NAMALWA (cell line): Measurements from ENCODE around the gene TECPR1.

ENCODE experiments used
- DNase-seq: peaks from one replicate; pipeline ENCODE4 v3.0.0-alpha.2; 2015; ENCODE audit warnings: low spot score

Gene TECPR1

DNA sequence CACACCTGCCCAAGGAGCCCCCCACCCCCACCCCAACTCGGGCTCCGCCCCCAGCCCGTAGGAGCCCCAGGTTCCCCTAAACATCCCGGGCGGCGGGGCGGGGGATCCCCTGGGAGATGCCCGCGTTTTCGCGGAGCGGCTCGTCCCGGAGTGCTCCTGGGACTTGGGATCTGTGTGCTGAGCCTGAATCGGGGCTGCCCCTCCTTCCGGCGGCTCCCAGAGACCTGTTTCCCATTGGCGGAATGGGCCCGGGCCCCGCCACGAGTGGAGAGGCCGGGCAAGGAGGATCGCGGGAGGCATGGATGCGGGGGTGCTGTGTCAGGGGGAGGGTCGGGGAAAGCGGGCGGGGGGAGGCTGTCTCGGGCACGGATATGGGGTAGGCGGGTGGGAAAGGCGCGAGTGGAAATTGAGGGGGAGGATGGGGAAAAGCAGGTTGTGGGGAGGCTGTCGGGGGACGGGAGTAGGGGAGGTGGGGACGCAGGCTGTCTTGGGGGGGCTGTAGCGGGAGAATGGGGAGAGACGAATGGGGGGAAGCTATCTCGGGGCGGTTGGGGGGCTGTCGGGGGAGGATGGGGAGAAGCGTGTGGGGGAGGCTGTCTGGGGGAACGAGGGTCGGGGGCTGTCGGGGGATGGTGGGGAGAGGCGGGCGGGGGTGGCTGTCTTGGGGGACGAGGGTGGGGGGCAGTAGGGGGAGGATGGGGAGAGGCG lies 41.4 kb downstream of the TECPR1 start:
- no peak for DNase-seq

DNA sequence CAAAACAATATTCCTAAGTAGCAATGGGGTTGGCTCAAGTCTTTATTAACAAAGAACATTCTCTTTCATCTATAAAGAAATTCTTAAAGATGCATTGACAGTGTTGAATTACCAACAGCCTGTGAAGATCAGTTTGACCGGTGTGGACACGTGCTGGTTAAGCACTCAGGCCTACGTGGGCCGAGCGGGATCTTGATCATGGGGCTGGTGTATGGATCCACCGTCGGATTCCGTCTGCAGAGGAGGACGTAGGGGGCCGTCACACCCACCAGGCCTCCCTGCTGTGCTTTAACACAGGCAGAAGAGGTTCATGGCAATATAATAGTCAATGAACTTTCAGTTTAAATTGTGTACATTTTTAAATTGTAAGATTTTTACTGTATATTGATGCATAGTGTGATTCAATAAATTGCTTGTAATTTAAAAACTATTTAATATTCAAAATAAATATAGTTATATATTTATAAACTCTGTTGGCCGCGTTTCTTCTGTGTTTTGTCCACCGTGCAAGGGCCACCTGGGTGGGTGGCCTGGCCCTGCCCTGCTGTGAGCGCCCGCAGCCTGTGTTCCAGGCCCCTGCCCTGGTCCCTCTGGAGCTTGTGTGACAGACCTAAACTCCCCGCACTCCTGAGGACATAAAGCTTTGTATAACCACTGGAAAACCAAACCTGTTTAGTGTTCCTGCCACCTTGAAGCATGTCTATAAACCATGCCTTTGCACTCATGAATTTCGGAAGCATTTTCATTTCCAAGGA lies 42.7 kb downstream of the TECPR1 start:
- no peak for DNase-seq

DNA sequence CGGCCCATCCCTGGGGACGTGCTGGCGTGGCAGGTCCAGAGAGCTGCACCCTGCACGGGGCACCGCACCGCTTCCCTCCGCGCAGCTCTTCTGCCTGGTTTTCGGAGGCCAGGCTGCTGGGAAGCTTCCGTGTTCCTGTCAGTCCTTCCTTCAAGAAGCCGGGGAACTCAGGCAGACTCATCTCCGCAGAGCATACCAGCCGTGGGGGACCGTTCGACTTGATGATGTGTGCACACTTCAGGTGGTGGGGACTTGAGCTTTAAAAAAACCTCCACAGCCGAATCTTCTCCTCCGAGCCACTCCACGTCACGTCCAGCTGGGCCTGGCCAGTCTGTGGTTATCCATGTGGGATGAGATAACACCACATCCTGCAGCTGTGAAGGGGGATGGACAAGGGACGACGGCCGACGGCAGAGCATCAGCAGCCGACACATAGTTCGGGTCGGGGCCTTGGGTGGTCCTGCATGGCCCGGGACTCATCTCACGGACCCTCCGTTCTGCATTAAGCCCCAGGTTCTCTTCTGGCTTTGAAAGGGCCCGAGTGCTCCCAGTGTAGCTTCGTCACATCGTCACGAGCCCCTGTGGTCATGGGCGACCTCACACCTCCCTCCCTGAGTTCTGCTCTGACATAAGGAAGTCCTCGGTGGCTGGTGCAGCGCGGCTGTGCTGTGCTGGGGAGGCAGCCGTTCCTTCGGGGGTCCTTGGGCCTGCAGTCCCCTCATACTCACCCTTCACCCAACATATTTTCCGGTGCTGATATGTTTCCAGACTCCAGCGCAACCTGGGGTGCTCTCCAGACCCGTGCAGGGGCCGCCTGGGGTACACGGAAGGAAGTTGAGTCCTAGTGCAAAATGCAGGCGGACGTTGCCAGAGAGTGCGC lies 45.3 kb downstream of the TECPR1 start:
- DNase-seq, result no peak

DNA sequence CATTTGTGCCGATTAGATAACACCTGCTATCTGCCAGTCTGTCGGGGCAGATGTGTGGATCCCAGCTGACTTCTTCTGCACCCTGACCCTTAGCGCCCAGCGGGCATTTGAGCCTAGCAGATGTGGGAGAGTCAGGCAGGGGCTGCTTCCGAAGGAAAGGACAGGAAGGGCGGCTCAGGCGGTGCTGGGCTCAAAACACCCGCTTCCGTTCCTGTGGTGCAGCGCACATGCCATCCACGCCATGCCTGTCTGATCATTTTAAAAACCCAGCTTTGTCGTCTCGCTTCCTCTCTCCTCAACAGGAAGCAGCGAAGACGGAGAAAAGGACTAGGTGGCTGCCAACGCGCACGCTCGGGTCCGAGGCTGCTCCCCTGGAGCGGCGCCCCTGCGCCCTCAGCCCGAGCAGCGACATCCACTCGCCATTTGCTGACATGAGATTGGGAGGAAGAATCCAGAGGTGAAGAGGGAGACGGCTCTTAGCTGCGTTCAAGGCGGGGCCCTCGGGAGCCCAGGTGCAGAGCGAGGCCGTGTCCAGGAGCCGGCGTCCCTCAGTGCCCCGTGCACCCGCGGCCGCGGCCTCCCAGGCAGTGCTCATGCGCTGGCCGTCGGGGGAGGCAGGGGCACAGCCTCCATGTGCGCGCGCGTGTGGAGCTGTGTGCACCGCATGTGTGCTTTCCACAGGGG lies 46.7 kb downstream of the TECPR1 start:
- DNase-seq, result no peak

DNA sequence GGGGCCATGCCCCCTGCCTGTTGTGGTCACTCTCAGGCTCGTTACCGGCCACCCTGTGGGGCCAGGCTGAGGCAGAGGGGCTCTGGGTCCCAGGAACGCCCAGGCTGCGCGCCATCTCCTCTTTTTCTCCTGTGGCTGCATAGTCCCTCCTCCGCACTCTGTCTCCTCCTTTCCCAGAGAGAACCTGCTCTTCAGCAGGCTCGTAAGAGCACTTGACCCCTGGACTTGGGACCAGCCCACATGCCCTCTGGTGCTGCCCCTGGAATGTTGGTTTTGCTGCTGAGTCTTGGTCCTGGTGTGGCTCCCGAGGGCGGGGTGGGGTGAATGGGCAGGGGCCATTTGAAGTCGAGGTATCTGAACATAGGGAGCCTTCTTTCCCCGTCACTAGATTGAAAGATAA lies 47.4 kb downstream of the TECPR1 start:
- no peak for DNase-seq

DNA sequence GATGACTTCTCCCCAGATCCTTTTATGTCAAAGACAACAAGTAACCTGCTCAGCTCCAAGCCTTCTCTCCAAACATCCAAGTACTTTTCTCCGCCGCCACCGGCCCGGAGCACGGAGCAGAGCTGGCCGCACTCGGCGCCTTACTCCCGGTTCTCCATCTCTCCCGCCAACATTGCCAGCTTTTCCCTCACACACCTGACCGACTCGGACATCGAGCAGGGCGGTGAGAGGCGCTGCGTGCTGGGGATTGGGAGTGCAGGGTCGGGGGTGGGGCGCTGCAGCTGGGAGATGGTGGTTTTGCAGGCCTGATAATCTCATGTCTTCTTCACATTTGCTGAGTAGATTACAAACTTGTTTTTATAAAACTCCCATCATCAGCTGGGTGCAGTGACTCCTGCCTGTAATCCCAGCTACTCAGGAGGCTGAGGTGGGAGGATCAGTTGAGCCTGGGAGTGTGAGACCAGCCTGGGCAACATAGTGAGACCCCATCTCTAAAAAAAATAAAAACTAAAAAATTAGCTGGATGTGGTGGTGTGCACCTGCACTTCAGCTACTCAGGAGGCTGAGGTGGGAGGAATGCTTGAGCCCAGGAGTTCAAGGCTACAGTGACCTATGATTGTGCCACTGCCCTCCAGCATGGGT lies 47.9 kb downstream of the TECPR1 start:
- no peak for DNase-seq

DNA sequence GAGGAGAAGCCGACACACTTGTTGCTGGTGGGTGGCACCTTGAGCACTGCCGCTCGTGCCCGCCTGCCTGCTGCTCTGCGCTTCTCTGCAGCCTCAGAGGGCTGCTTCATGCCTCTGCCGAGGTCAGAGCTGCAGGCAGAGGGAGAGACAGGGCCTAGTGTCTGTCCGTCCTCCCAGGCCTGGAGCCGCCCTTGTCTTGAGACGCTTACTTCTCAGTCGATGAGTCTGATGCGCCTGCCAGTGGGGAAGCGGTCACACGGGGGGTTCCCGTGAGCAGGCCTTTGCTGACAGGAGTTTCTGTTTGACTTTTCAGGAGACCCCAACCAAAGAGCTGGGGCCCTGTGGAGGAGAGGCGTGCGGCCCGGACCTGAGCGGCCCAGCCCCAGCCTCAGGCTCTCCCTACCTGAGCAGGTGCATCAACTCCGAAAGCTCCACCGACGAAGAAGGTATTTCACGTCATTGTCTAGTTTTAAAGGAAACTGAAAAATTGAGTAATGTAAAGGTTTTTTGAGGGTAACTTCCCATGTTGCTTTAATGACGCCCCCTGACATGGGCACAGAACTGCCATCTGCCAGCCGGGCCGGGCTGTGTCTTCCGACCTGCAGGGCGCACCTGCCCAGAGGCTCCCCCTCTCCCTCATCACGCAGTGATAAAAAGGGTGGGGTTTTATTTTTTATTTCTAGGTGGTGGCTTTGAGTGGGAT lies 48.6 kb downstream of the TECPR1 start:
- no peak for DNase-seq

DNA sequence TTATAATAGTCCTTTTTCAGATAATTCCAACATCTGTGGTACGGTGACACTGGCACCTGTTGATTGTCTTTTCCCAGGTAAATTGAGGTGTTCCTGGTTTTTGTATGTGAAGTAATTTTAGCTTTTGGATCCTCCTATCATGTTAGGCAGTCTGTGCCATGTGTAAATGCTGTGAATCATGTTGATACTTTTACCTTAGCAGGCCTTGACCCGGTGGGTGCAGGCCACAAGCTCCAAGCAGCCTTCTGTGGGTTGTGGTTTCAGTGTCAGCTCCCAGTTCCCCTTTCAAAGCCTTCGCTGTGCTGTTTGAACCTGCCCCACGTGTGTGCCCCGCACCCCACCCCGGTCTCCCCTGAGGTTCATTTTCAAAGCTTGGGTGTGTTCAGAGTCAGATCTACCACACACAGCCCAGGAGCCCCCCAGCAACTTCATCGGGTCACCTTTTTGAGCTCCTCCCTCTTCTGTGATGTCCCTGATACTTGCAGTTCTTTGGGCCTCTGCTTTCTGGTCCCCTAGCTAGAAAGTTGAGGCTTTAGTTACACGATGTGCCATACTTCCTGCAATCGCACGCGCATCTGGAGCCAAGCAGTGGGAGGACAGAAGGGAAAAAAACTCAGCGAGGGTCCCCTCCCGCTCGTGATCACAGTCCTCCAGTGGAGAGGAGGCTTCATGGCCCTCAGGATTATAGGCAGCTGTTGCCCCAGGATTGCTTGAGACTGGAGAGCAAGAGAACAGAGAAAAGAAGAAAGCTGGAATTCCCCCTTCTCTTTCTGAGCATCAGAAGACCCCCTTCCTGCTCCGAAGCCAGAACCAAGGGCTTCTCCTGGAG lies 49.5 kb downstream of the TECPR1 start:
- DNase-seq, result peak; percentile 96

DNA sequence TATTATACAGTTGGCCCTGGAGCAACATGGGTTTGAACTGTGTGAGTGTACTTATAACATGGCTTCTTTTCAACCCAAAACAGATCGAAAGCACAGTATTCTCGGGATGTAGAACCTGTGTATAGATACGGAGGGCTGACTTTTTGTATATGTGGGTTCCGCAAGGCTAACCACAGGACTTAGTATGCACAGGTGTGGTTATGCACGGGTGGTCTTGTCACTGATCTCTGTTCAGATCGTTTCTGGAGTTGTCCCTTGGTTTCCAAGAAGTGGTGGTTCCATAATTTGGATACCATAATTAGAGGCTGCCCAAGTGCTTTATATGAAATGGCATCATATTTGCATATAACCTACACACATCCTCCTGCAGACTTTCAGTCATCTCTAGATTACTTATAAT lies 51.7 kb downstream of the TECPR1 start:
- DNase-seq, result peak; percentile 89

DNA sequence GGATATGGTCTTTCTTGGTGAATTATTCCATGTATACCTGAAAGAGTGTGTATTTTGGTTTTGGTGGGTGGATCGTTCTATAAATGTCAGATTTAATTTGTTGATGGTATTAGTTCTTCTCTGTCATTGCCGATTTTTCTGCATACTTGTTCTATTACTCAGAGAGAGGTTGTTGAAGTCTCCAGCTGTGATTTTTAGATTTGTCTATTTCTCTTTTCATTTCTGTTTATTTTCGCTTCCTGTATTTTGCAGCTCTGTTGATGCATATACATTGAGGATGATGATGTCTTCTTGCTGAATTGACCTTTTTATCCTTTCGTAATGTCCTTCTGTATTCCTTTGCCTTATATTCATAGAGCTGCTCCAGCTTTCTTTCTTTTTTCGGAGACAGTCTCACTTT lies 52.9 kb downstream of the TECPR1 start:
- no peak for DNase-seq

DNA sequence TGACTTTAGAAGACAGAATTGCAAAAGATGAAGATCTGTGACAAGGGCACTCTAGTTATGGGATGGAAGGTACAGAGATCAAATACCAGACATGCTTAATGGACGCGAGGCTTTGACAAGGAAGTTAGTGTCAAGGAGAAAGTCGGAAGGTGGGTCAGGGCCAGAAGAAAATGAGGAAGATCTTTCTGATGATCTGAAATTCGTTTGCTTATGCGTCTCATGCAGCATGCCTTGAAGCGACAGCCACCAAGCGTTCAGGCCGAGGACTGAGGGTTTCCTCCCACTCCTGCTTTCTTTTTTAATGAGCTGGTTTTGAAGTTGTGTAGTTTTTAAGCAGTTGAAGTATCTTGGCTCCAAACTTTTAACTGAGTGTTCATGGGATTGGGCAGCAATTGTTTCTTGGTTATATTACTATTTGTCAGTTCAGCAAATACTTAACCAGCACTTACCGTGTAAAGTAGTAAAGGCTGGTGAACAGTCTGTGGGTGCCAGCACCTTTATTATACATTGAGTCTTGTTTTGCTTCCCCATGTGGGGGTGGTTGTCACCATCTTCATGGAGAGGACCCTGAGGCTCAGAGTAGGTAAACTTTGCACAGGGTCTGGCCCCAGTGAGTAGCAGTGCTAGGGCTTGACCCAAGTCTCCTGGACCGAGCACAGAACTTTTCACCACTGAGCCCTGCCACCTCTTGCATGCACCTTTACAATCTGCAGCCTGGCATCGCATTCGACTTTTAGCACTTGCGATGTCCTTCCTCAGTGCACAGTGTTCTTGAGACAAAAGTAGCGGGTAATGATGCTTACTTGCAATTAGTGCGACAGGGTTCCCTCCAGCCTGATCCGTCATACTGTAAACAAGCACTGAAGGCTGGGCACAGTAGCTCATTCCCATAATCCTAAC lies 55.1 kb downstream of the TECPR1 start:
- DNase-seq, result no peak

DNA sequence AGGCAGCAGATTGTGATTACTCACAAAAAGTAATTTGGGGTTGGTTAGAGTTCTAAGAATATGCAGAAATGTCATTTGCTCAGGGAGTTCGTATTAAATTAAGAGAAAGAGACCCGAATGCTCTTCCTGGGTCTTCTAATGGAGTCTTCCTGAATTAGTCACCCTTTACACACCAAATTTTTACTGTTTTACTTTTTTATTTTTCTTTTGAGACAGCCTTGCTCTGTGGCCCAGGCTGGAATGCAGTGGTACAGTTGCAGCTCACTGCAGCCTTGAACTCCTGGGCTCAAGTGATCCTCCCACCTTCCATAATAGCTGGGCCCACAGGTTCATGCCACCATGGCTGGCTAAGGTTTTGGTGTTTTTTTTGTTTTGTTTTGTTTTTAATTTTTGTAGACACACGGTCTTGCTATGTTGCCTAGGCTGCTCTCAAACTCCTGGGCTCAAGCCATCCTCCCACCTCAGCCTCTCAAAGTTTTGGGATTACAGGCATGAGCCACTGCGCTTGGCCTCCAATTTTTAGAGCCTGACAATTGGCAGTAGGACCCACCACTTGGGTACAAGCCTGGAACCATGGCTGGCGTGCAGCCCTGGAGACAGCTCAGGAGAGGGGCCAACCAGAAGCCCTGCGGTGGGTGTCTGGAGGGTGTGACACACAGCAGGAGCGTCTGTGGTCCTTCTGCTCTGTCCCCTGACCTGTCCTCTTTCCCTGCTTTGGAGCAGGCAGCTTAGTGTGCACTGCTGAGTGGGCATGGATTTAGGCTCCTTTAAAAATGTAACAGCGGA lies 57.2 kb downstream of the TECPR1 start:
- no peak for DNase-seq

DNA sequence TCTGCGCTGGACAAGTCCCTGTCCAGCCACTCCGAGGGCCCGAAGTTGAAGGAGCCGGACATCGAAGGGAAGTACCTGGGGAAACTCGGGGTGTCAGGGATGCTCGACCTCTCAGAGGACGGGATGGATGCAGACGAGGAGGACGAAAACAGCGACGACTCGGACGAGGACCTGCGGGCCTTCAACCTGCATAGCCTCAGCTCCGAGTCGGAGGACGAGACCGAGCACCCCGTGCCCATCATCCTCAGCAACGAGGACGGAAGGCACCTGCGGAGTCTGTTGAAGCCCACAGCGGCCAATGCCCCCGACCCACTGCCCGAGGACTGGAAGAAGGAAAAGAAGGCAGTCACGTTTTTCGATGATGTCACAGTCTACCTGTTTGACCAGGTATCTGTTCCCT lies 57.8 kb downstream of the TECPR1 start:
- no peak for DNase-seq

DNA sequence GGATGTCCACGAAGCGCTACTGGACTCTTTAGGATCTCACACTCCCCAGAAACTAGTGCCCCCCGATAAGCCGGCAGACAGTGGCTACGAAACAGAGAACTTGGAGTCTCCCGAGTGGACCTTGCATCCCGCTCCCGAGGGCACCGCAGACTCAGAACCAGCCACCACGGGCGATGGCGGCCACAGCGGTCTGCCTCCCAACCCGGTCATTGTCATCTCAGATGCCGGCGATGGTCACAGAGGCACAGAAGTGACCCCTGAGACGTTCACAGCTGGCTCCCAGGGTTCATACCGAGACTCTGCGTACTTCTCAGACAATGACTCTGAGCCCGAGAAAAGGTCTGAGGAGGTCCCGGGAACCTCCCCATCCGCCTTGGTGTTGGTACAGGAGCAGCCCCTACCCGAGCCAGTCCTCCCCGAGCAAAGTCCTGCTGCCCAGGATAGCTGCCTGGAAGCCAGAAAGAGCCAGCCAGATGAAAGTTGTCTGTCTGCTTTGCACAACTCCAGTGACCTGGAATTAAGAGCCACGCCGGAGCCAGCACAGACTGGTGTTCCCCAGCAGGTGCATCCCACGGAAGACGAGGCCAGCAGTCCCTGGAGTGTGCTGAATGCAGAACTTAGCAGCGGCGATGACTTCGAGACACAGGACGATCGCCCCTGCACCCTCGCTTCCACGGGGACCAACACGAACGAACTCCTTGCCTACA lies 58.4 kb downstream of the TECPR1 start:
- DNase-seq, result no peak

DNA sequence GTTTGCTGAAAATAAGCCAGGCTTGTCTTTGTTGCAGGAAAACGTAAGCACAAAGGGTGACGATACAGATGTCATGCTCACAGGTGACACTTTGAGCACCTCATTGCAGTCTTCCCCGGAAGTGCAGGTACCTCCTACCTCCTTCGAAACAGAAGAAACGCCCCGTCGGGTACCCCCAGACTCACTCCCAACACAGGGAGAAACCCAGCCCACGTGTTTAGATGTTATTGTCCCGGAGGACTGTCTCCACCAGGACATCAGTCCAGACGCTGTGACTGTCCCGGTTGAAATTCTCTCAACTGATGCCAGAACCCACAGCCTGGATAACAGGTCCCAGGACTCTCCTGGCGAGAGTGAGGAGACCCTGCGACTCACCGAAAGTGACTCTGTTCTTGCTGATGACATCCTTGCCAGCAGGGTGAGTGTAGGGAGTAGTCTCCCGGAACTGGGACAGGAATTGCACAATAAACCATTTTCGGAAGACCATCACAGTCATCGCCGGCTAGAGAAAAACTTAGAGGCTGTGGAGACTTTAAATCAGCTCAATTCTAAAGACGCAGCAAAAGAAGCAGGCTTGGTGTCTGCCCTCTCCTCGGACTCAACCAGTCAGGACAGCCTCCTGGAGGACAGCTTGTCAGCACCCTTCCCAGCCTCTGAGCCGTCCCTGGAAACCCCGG lies 59.1 kb downstream of the TECPR1 start:
- no peak for DNase-seq

DNA sequence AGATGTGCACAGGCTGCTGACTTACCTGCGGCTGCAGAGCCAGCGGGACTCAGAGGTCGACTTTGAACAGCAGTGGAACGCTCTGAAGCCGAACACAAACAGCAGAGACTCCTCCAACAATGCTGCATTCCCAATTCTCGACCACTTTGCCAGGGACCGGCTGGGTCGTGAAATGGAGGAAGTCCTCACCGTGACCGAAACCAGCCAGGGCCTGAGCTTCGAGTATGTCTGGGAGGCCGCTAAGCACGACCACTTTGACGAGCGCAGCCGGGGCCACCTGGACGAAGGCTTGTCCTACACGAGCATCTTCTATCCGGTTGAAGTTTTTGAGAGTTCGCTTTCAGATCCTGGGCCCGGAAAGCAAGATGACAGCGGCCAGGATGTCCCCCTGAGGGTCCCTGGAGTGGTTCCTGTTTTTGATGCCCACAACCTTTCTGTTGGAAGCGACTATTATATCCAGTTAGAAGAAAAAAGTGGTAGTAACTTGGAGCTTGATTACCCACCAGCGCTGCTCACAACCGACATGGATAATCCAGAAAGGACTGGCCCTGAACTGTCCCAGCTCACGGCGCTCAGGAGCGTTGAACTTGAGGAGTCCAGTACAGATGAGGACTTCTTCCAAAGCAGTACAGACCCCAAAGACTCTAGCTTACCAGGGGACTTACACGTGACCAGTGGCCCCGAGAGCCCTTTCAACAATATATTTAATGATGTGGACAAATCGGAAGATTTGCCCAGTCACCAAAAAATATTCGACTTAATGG lies 60.2 kb downstream of the TECPR1 start:
- no peak for DNase-seq
